Gastroesophageal sphincter (tissue), 3 donors: ENCODE data around the gene ZNF750.

Experiments used
- CTCF ChIP-seq, 4 experiments: fragments of 200-600 bp in 2 of 4; fragments of 450-650 bp in 2 of 4; sonication (generic) in 1 of 4; IDR thresholded peaks; one replicate each; pipeline ENCODE4 v1.5.1; 2017 to 2019; ENCODE audit warnings: antibody characterized with exemption in 4 of 4, mild to moderate bottlenecking in 2 of 4, moderate library complexity in 2 of 4
- POLR2A ChIP-seq, 2 donors: fragments of 450-650 bp; IDR thresholded peaks; one replicate each; pipeline ENCODE4 v1.6.1; 2017; ENCODE audit warnings: antibody characterized with exemption in 2 of 2, mild to moderate bottlenecking in 2 of 2, moderate library complexity in 1 of 2
- POLR2AphosphoS5 ChIP-seq: sonication (generic); formaldehyde crosslinking; IDR thresholded peaks from one replicate; pipeline ENCODE4 v1.6.1; 2017; ENCODE audit warnings: antibody characterized with exemption

- TF ChIP-seq CTCF (IDR thresholded peaks at IDR 0.05) (no peak), POLR2A (IDR thresholded peaks at IDR 0.05) (no peak), POLR2AphosphoS5 (no peak)
Measured at GRCh38 chr17:82835766-82836512, 3.9 kb downstream of the ZNF750 start.
